Stimulated activated naive CD4-positive, alpha-beta T cell treated with Interleukin-2 at 50 U/mL for 16 hours (primary cell): ENCODE measurements around the gene CCT3.
"Not testable (repeated sequence)": the region's sequence is repeated elsewhere in the genome, so short reads cannot be mapped to it uniquely, and the experiment has no call there.

Experiments used
- DNase-seq: peaks from one replicate; lab custom pipeline; 2025; lab: John Stamatoyannopoulos, UW

The CCT3 gene

GRCh38 chr1:156368157-156368658 lies 30.1 kb upstream of the CCT3 start:
- DNase-seq, result no peak

- no peak for DNase-seq
Observed at GRCh38 chr1:156367383-156368156, 29.5 kb upstream of the CCT3 start.

GRCh38 chr1:156366378-156367166 lies 28.5 kb upstream of the CCT3 start:
- DNase-seq, result no peak

GRCh38 chr1:156365754-156366153 lies 27.7 kb upstream of the CCT3 start:
- DNase-seq, result no peak

GRCh38 chr1:156360534-156360933 lies 22.4 kb upstream of the CCT3 start:
- no peak for DNase-seq

- no peak for DNase-seq
Observed at GRCh38 chr1:156359973-156360372, 21.9 kb upstream of the CCT3 start.

- DNase-seq, result no peak
Observed at GRCh38 chr1:156359249-156359648, 21.2 kb upstream of the CCT3 start.

GRCh38 chr1:156358641-156359040 lies 20.5 kb upstream of the CCT3 start:
- no peak for DNase-seq

GRCh38 chr1:156357977-156358376 lies 19.9 kb upstream of the CCT3 start:
- no peak for DNase-seq

GRCh38 chr1:156356875-156357534 lies 18.9 kb upstream of the CCT3 start:
- peak; percentile 19 for DNase-seq

- no peak for DNase-seq
Observed at GRCh38 chr1:156356262-156356874, 18.3 kb upstream of the CCT3 start.

GRCh38 chr1:156352481-156352880 lies 14.4 kb upstream of the CCT3 start:
- not testable (repeated sequence) for DNase-seq

- no peak for DNase-seq
Observed at GRCh38 chr1:156347331-156347730, 9.2 kb upstream of the CCT3 start.

- no peak for DNase-seq
Observed at GRCh38 chr1:156346636-156347035, 8.5 kb upstream of the CCT3 start.

GRCh38 chr1:156346035-156346434 lies 7.9 kb upstream of the CCT3 start:
- DNase-seq, result not testable (repeated sequence)

GRCh38 chr1:156344409-156344808 lies 6.3 kb upstream of the CCT3 start:
- no peak for DNase-seq

GRCh38 chr1:156342166-156342955 lies 4.3 kb upstream of the CCT3 start:
- DNase-seq, result no peak

GRCh38 chr1:156337888-156338179 lies 258 bp downstream of the CCT3 start:
- peak; percentile 38 for DNase-seq

- DNase-seq, result no peak
Observed at GRCh38 chr1:156337052-156337887, 822 bp downstream of the CCT3 start.

GRCh38 chr1:156336242-156336641 lies 1.9 kb downstream of the CCT3 start:
- DNase-seq, result no peak

- not testable (repeated sequence) for DNase-seq
Observed at GRCh38 chr1:156323179-156323578, 14.9 kb downstream of the CCT3 start.
